PC-9 (cell line): ENCODE measurements around the gene IKZF4.

Source experiments
- EZH2 ChIP-seq: fragments of 200-600 bp; sonication (generic); IDR thresholded peaks from 2 replicates; pipeline ENCODE4 v1.8.0; 2017; ENCODE audit warnings: antibody characterized with exemption, low read depth
- TF ChIP-seq, protein P1 (sequence below): fragments of 200-600 bp; sonication (generic); conservative IDR thresholded peaks from 2 replicates; pipeline ENCODE4 v1.6.1; 2017; ENCODE audit warnings: mixed run types, antibody characterized with exemption, mild to moderate bottlenecking, moderate library complexity

- TF ChIP-seq, protein P1, sequence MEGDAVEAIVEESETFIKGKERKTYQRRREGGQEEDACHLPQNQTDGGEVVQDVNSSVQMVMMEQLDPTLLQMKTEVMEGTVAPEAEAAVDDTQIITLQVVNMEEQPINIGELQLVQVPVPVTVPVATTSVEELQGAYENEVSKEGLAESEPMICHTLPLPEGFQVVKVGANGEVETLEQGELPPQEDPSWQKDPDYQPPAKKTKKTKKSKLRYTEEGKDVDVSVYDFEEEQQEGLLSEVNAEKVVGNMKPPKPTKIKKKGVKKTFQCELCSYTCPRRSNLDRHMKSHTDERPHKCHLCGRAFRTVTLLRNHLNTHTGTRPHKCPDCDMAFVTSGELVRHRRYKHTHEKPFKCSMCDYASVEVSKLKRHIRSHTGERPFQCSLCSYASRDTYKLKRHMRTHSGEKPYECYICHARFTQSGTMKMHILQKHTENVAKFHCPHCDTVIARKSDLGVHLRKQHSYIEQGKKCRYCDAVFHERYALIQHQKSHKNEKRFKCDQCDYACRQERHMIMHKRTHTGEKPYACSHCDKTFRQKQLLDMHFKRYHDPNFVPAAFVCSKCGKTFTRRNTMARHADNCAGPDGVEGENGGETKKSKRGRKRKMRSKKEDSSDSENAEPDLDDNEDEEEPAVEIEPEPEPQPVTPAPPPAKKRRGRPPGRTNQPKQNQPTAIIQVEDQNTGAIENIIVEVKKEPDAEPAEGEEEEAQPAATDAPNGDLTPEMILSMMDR = no peak
- no peak for TF ChIP-seq EZH2
Observed at GRCh38 chr12:56037161-56037560, 16.3 kb downstream of the IKZF4 start.
